ENCODE results near the gene HCFC1R1.

The HCFC1R1 gene

DNA sequence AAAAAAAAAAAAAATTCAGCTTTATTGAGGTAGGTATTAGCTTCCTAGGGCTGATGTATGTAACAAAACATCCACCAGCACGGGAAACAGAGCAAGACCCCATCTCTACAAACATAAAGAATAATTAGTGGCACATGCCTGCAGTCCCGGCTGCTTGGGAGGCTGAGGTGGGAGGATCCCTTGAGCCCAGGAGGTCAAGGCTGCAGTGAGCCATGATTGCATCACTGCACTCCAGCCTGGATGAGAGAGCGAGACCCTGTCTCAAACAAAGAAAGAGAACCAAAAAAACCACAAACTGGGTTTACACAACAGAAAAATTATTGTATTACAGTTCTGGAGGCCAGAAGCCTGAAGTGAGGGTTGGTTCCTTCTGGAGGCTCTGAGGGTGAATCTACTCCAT, 18.6 kb upstream of the HCFC1R1 start:
- TF ChIP-seq, protein P1, sequence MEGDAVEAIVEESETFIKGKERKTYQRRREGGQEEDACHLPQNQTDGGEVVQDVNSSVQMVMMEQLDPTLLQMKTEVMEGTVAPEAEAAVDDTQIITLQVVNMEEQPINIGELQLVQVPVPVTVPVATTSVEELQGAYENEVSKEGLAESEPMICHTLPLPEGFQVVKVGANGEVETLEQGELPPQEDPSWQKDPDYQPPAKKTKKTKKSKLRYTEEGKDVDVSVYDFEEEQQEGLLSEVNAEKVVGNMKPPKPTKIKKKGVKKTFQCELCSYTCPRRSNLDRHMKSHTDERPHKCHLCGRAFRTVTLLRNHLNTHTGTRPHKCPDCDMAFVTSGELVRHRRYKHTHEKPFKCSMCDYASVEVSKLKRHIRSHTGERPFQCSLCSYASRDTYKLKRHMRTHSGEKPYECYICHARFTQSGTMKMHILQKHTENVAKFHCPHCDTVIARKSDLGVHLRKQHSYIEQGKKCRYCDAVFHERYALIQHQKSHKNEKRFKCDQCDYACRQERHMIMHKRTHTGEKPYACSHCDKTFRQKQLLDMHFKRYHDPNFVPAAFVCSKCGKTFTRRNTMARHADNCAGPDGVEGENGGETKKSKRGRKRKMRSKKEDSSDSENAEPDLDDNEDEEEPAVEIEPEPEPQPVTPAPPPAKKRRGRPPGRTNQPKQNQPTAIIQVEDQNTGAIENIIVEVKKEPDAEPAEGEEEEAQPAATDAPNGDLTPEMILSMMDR (IDR thresholded peaks at IDR 0.05; ENCODE audit: low read depth, low read length, missing control alignments): no peak

DNA sequence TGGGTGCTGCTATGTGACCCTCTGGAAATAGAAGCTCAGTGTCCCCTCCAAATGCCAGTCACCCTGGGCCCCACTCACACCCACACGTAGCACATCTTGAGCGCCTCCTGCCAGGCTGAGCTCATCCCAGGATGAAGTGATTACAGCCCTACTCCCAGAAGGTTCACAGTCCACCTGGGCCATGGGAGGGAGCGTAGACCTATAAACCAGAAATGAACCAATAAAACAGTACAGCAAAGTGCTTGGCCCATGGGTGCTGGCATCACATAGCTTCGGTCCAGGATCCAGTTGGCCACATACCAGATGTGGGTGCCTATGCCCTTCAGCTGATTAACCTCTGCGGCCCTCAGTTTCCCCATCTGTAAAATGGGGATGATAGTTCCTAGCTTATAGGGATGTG, 15.2 kb upstream of the HCFC1R1 start:
- DNase-seq (ENCODE audit: low read depth): no peak
- TF ChIP-seq, protein P1 (IDR thresholded peaks at IDR 0.05; ENCODE audit: low read depth, low read length, missing control alignments): no peak
- no peak overlapping the region for H3K4me3 ChIP-seq (ENCODE audit: low read depth, low read length)
- in situ Hi-C loops (cut with HindIII; ENCODE audit: low sequenced_read_pairs): no loop called here

More for the DNA sequence above, 18.6 kb upstream of the HCFC1R1 start:
- no peak overlapping the region for H3K4me3 ChIP-seq (ENCODE audit: low read depth, low read length)
- in situ Hi-C loops (cut with HindIII; ENCODE audit: low sequenced_read_pairs): no loop called here
- no peak for DNase-seq (ENCODE audit: low read depth)

DNA sequence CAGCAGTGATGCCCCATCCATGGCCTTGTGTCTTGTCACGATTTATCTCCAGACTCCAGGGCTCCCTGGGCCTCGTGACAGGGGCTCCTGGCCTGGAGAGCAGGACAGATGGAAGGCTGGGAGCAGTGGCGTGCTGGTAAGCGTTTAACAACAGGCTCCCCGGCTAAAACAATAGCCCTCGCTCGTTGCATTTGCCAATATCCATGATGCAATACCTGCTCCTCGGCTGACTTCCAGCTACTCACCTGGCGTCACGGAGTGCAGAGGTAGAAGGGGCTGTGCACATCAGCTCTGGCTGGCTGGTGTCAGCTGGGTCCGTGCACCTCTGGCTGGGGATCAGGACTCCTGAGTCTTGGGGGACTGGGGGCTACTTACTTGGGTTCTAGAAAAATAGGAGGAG, 14.5 kb upstream of the HCFC1R1 start:
- in situ Hi-C loops (cut with HindIII; ENCODE audit: low sequenced_read_pairs): no loop called here
- H3K4me3 ChIP-seq (ENCODE audit: low read depth, low read length): no peak overlapping the region
- no peak for DNase-seq (ENCODE audit: low read depth)
- TF ChIP-seq, protein P1 (IDR thresholded peaks at IDR 0.05; ENCODE audit: low read depth, low read length, missing control alignments): no peak

DNA sequence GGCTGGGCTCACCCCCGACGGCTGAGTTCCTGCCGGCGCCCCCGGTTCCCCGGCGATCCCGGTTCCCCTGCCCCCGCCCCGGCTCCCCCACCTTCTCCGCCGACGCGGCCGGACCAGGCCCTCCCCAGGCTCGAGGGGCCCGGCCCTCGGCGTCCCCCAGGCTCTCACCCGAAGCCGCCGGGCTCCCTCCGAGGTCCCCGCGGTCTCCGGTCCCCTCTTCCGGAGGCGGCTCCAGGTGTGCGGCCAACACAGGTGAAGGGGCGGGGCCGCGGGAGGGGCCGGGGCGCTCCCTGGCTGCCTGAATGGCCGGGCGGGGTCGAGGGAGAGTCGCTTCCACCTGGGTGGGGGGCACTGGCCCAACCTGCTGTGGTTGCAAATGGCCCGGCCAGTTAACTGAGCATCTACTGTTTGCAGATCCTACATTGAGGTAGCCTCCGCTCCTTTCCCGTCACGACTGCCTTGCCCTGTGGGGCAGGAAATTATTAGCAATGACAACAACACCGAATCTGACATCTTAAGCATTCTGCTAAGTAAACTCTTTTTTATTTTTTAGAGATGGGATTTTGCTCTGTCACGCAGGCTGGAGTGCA, 13.1 kb upstream of the HCFC1R1 start, which contains the start of gene BICDL2:
Gene BICDL2 (minus strand): TSS at position 219 of the 590 bp plus-strand sequence. CDS start 1,448 bp downstream, outside the sequence.
- DNase-seq (ENCODE audit: low read depth): no peak
- no peak within 1 kb of the TSS for H3K4me3 ChIP-seq (ENCODE audit: low read depth, low read length)
- in situ Hi-C loops (cut with HindIII; ENCODE audit: low sequenced_read_pairs): no loop called here
- TF ChIP-seq, protein P1 (IDR thresholded peaks at IDR 0.05; ENCODE audit: low read depth, low read length, missing control alignments): no peak

GRCh38 chr16:3035972-3036725, 12.4 kb upstream of the HCFC1R1 start:
- DNase-seq (ENCODE audit: low read depth): no peak
- no peak overlapping the region for H3K4me3 ChIP-seq (ENCODE audit: low read depth, low read length)
- in situ Hi-C loops (cut with HindIII; ENCODE audit: low sequenced_read_pairs): no loop called here
- TF ChIP-seq, protein P1 (IDR thresholded peaks at IDR 0.05; ENCODE audit: low read depth, low read length, missing control alignments): no peak

GRCh38 chr16:3035289-3035971, 11.7 kb upstream of the HCFC1R1 start:
- no peak overlapping the region for H3K4me3 ChIP-seq (ENCODE audit: low read depth, low read length)
- in situ Hi-C loops (cut with HindIII; ENCODE audit: low sequenced_read_pairs): no loop called here
- TF ChIP-seq, protein P1 (IDR thresholded peaks at IDR 0.05; ENCODE audit: low read depth, low read length, missing control alignments): no peak
- no peak for DNase-seq (ENCODE audit: low read depth)
